Left cardiac atrium (tissue), 4 donors: Measurements from ENCODE around the gene KRTAP1-1. TPM values are rescaled to one million over a fixed set of nuclear protein-coding genes. Genes with fewer than 3 reads are reported as not detected.

Source experiments
- ATAC-seq, 2 donors: fragments of 200-7000 bp; cut with Tn5 transposase; one replicate each; pipeline ENCODE4 v1.9.1; 2020; ENCODE audit warnings: mild to moderate bottlenecking in 2 of 2, moderate library complexity in 2 of 2
- DNase-seq: peaks from one replicate; pipeline ENCODE4 v3.0.0-alpha.2; 2020
- intact Hi-C, 2 donors: fragments of 100-400 bp; cut with DNase I; formaldehyde crosslinking; loops; one replicate each; pipeline versions ENCODE4 v1.14.1 to v1.15.1; 2022 to 2023
- total RNA-seq, 2 donors: library from RNA; stranded (reverse); fragmentation: NEBNext Ultra II Directional; extraction: Animal tissue kit (Norgen Biotek cat#: 25700); gene quantifications; one replicate each; pipeline ENCODE4 v1.2.1, GENCODE V29; 2021
- donor health status: DM: no; HTN: yes; CAD: no.
- donor health status: DM: no; HTN: yes; CAD: no; lungs with severe emphysema.
- donor health status: DM: yes; HTN: yes; CAD: no.
- donor health status: Dilated cardiomyopathy.

Gene KRTAP1-1
- total RNA-seq, 2 donors from 2014 or later, result not detected

- DNase-seq (no peak), ATAC-seq (no peak)
- intact Hi-C loops, result no loop called here
Observed at GRCh38 chr17:40992666-40993065, 48.6 kb downstream of the KRTAP1-1 start.

Other genes starting within 250 kb of the KRTAP1-1 start
- not detected for gene KRT28, start 241.5 kb downstream of the KRTAP1-1 start, total RNA-seq
- gene KRT10, start 218.8 kb downstream of the KRTAP1-1 start, total RNA-seq, result 10 to 100 TPM; 57.0 to 68.8 TPM
- not detected for gene KRT12, start 174.2 kb downstream of the KRTAP1-1 start, total RNA-seq
- gene KRT20, start 156.2 kb downstream of the KRTAP1-1 start, total RNA-seq, result not detected
- gene KRT23, start 103.8 kb downstream of the KRTAP1-1 start, total RNA-seq, result under 1 TPM in 1 of 2 donors, not detected in 1; 0.29 TPM
- not detected for gene KRT39, start 74.5 kb downstream of the KRTAP1-1 start, total RNA-seq
- gene KRT40, start 57.1 kb downstream of the KRTAP1-1 start, total RNA-seq, result not detected
- not detected for gene KRTAP3-3, start 47.3 kb downstream of the KRTAP1-1 start, total RNA-seq
- not detected for gene KRTAP3-2, start 41.5 kb downstream of the KRTAP1-1 start, total RNA-seq
- gene KRTAP3-1, start 32.3 kb downstream of the KRTAP1-1 start, total RNA-seq, result not detected
- gene KRTAP1-5, start 14.2 kb downstream of the KRTAP1-1 start, total RNA-seq, result not detected
- gene KRTAP1-4, start 11.3 kb downstream of the KRTAP1-1 start, total RNA-seq, result not detected
- gene KRTAP1-3, start 6.6 kb downstream of the KRTAP1-1 start, total RNA-seq, result not detected
- not detected for gene KRTAP2-1, start 5.9 kb upstream of the KRTAP1-1 start, total RNA-seq
- not detected for gene KRTAP2-2, start 13.8 kb upstream of the KRTAP1-1 start, total RNA-seq
- gene KRTAP2-3, start 18.7 kb upstream of the KRTAP1-1 start, total RNA-seq, result not detected
- not detected for gene KRTAP2-4, start 24.4 kb upstream of the KRTAP1-1 start, total RNA-seq
- not detected for gene KRTAP4-7, start 42.7 kb upstream of the KRTAP1-1 start, total RNA-seq
- not detected for gene KRTAP4-8, start 56.7 kb upstream of the KRTAP1-1 start, total RNA-seq
- not detected for gene KRTAP4-16, start 60.8 kb upstream of the KRTAP1-1 start, total RNA-seq
- gene KRTAP4-9, start 63.9 kb upstream of the KRTAP1-1 start, total RNA-seq, result not detected
- gene KRTAP4-11, start 76.9 kb upstream of the KRTAP1-1 start, total RNA-seq, result not detected
- not detected for gene KRTAP4-12, start 82.7 kb upstream of the KRTAP1-1 start, total RNA-seq
- not detected for gene KRTAP4-6, start 99.1 kb upstream of the KRTAP1-1 start, total RNA-seq
- gene KRTAP4-5, start 108.4 kb upstream of the KRTAP1-1 start, total RNA-seq, result not detected
- gene KRTAP4-4, start 119.3 kb upstream of the KRTAP1-1 start, total RNA-seq, result not detected
- gene KRTAP4-3, start 126.8 kb upstream of the KRTAP1-1 start, total RNA-seq, result not detected
- not detected for gene KRTAP4-2, start 136.8 kb upstream of the KRTAP1-1 start, total RNA-seq
- not detected for gene KRTAP4-1, start 143.5 kb upstream of the KRTAP1-1 start, total RNA-seq
- gene KRTAP9-1, start 148.4 kb upstream of the KRTAP1-1 start, total RNA-seq, result not detected
- not detected for gene KRTAP9-2, start 185.2 kb upstream of the KRTAP1-1 start, total RNA-seq
- not detected for gene KRTAP9-3, start 191.0 kb upstream of the KRTAP1-1 start, total RNA-seq
- not detected for gene KRTAP9-8, start 196.5 kb upstream of the KRTAP1-1 start, total RNA-seq
- gene KRTAP9-4, start 208.2 kb upstream of the KRTAP1-1 start, total RNA-seq, result not detected
- gene KRTAP9-9, start 213.9 kb upstream of the KRTAP1-1 start, total RNA-seq, result not detected
- not detected for gene KRTAP9-6, start 223.9 kb upstream of the KRTAP1-1 start, total RNA-seq
- gene KRTAP9-7, start 234.2 kb upstream of the KRTAP1-1 start, total RNA-seq, result not detected